IMR-90 (cell line): ENCODE measurements around the gene PODXL2. TPM values are rescaled to one million over a fixed set of nuclear protein-coding genes. Genes with fewer than 3 reads are reported as not detected.
A peak's percentile ranks its signal among the peaks of the same experiment; 100 is the strongest.

ENCODE experiments used
- ATAC-seq: fragments of 200-7000 bp; cut with Tn5 transposase; 2 replicates; pipeline ENCODE4 v1.9.1; 2020; ENCODE audit warnings: low read depth, mild to moderate bottlenecking, moderate library complexity
- BruUV-seq: library from RNA; stranded (reverse); fragments of 400-500 nt; replicated peaks from 2 replicates; lab custom pipeline; 2021; lab: Mats Ljungman, UMichigan
- CTCF ChIA-PET: fragments of 300-600 bp; formaldehyde crosslinking; extraction: SDS; loops from one replicate; lab custom pipeline; 2021; ENCODE audit warnings: antibody characterized with exemption; lab: Yijun Ruan, JAX
- POLR2A ChIA-PET: fragments of 300-600 bp; sonication (Branson Sonifier 250); formaldehyde crosslinking; loops from one replicate; lab custom pipeline; 2022; ENCODE audit warnings: antibody characterized with exemption; ENCODE audit not compliant: unreplicated experiment; lab: Charles Lee
- DNase-seq: peaks from one replicate; pipeline ENCODE4 v3.0.0; 2013
- H2AFZ ChIP-seq: replicated peaks from 2 replicates; pipeline ENCODE3; 2013; ENCODE audit warnings: low read length, mild to moderate bottlenecking; ENCODE audit not compliant: poor library complexity
- H2AK5ac ChIP-seq: 2 replicates; pipeline ENCODE4 v1.6.1; 2013; ENCODE audit warnings: low read depth, low read length, inconsistent platforms
- H2AK9ac ChIP-seq: replicated peaks from 2 replicates; pipeline ENCODE3; 2013; ENCODE audit warnings: mild to moderate bottlenecking, low read depth, low read length, moderate library complexity; ENCODE audit not compliant: poor library complexity
- H2BK120ac ChIP-seq: 2 replicates; pipeline ENCODE4 v1.6.1; 2013; ENCODE audit warnings: low read depth, low read length, inconsistent platforms
- H2BK15ac ChIP-seq: 3 replicates; pipeline ENCODE4 v1.6.1; 2013; ENCODE audit warnings: low read depth, low read length, inconsistent platforms
- H2BK20ac ChIP-seq: 2 replicates; pipeline ENCODE4 v1.6.1; 2013; ENCODE audit warnings: low read depth, mild to moderate bottlenecking, inconsistent platforms, low read length, moderate library complexity
- H2BK5ac ChIP-seq: 2 replicates; pipeline ENCODE4 v1.6.1; 2013; ENCODE audit warnings: mild to moderate bottlenecking, low read depth, low read length, inconsistent platforms; ENCODE audit not compliant: poor library complexity, severe bottlenecking
- H3K14ac ChIP-seq: replicated peaks from 2 replicates; pipeline ENCODE4 v1.6.1; 2013; ENCODE audit warnings: low read depth, low read length, inconsistent platforms
- H3K18ac ChIP-seq: 2 replicates; pipeline ENCODE4 v1.6.1; 2013; ENCODE audit warnings: low read depth, low read length, control low read depth
- H3K23ac ChIP-seq: 2 replicates; pipeline ENCODE4 v1.6.1; 2013; ENCODE audit warnings: low read depth, low read length, inconsistent platforms
- H3K27ac ChIP-seq: 2 replicates; pipeline ENCODE4 v1.5.1; 2013; ENCODE audit warnings: mild to moderate bottlenecking, control low read depth, low read length; ENCODE audit not compliant: insufficient read depth
- H3K27me3 ChIP-seq: 2 replicates; pipeline ENCODE4 v1.6.1; 2013; ENCODE audit warnings: low read length; ENCODE audit not compliant: control insufficient read depth, insufficient read depth
- H3K36me3 ChIP-seq: 2 replicates; pipeline ENCODE4 v1.6.1; 2013; ENCODE audit warnings: low read length, mixed read lengths; ENCODE audit not compliant: control insufficient read depth, insufficient read depth
- H3K4ac ChIP-seq: 2 replicates; pipeline ENCODE4 v1.6.1; 2013; ENCODE audit warnings: low read depth, low read length, inconsistent platforms
- H3K4me1 ChIP-seq: 2 replicates; pipeline ENCODE4 v1.6.1; 2013; ENCODE audit warnings: low read length, mixed read lengths; ENCODE audit not compliant: control insufficient read depth, insufficient read depth
- H3K4me2 ChIP-seq: 2 replicates; pipeline ENCODE4 v1.6.1; 2013; ENCODE audit warnings: low read depth, mild to moderate bottlenecking, control low read depth, low read length, moderate library complexity
- H3K4me3 ChIP-seq: 2 replicates; pipeline ENCODE4 v1.5.1; 2013; ENCODE audit warnings: low read depth, mild to moderate bottlenecking, control low read depth, low read length, moderate library complexity; ENCODE audit not compliant: insufficient read depth
- H3K56ac ChIP-seq: 2 replicates; pipeline ENCODE4 v1.6.1; 2013; ENCODE audit warnings: low read length, inconsistent platforms; ENCODE audit not compliant: insufficient read depth; ENCODE audit errors: extremely low read depth
- H3K79me1 ChIP-seq, 2 experiments: 2 replicates each; pipeline ENCODE4 v1.6.1; 2013; ENCODE audit warnings: low read length in 2 of 2, inconsistent platforms in 1 of 2, low read depth in 1 of 2
- H3K9ac ChIP-seq: 2 replicates; pipeline ENCODE4 v1.6.1; 2013; ENCODE audit warnings: low read depth, low read length, control low read depth
- H3K9me1 ChIP-seq: 2 replicates; pipeline ENCODE4 v1.6.1; 2013; ENCODE audit warnings: low read length, inconsistent platforms; ENCODE audit not compliant: insufficient read depth
- H3K9me3 ChIP-seq: 2 replicates; pipeline ENCODE4 v1.6.1; 2013; ENCODE audit warnings: low read length; ENCODE audit not compliant: control insufficient read depth, insufficient read depth
- H4K20me1 ChIP-seq: 2 replicates; pipeline ENCODE4 v1.6.1; 2013; ENCODE audit warnings: low read length, inconsistent platforms; ENCODE audit not compliant: insufficient read depth
- H4K5ac ChIP-seq: 2 replicates; pipeline ENCODE4 v1.6.1; 2013; ENCODE audit warnings: mild to moderate bottlenecking, low read depth, low read length, control low read depth
- H4K8ac ChIP-seq, 2 experiments: 2 replicates each; pipeline ENCODE4 v1.6.1; 2013; ENCODE audit warnings: low read depth in 2 of 2, low read length in 2 of 2, control low read depth in 1 of 2, inconsistent platforms in 1 of 2
- H4K91ac ChIP-seq: 2 replicates; pipeline ENCODE4 v1.6.1; 2013; ENCODE audit warnings: low read depth, low read length, inconsistent platforms; ENCODE audit not compliant: insufficient read depth
- CEBPB ChIP-seq: IDR thresholded peaks from 2 replicates; pipeline ENCODE4 v1.6.1; 2012; ENCODE audit warnings: low read depth, low read length, improper control_type of control experiment
- SMC3 ChIP-seq: fragments of 150-350 bp; IDR thresholded peaks from 2 replicates; pipeline ENCODE4 v1.6.1; 2016; ENCODE audit warnings: low read depth, mild to moderate bottlenecking, antibody characterized with exemption, low read length, moderate library complexity
- WGBS, 2 experiments: methylation state at CpG; one replicate each; pipeline versions ENCODE4 v1.1.5 to v1.1.7; 2013; ENCODE audit warnings: missing lambda C conversion rate in 2 of 2; ENCODE audit not compliant: insufficient read length in 1 of 2; ENCODE audit errors: extremely low coverage in 2 of 2; 5-methylcytosine and 5-hydroxymethylcytosine counted together
- dilution Hi-C: fragments of 300-500 bp; cut with HindIII; formaldehyde crosslinking; loops from one replicate; pipeline ENCODE4 v1.14.3; 2018; ENCODE audit warnings: low sequenced_read_pairs; ENCODE audit not compliant: unreplicated experiment
- in situ Hi-C: fragments of 300-500 bp; cut with MboI; formaldehyde crosslinking; loops from 3 replicates; pipeline ENCODE4 v1.14.3; 2019; ENCODE audit warnings: low sequenced_read_pairs, inconsistent platforms, mixed read lengths
- intact Hi-C: fragments of 100-400 bp; cut with micrococcal nuclease; formaldehyde crosslinking; loops from 2 replicates; pipeline ENCODE4 v1.10.0; 2022
- polyA plus RNA-seq, 3 experiments: library from polyadenylated mRNA; depleted of rRNA; stranded (reverse); fragments of >200 nt; gene quantifications; 2 replicates each; pipeline ENCODE4 v1.2.3, GENCODE V29; 2012; ENCODE audit warnings: low replicate concordance in 1 of 3
- total RNA-seq: library from RNA; depleted of rRNA; stranded (reverse); fragments of >200 nt; gene quantifications from 2 replicates; pipeline ENCODE4 v1.2.3, GENCODE V29; 2012

PODXL2 gene
- total and polyA plus RNA-seq, 2 of the 4 experiments (the other 2 are of a cell fraction): 1.6 to 5.4 TPM

DNA sequence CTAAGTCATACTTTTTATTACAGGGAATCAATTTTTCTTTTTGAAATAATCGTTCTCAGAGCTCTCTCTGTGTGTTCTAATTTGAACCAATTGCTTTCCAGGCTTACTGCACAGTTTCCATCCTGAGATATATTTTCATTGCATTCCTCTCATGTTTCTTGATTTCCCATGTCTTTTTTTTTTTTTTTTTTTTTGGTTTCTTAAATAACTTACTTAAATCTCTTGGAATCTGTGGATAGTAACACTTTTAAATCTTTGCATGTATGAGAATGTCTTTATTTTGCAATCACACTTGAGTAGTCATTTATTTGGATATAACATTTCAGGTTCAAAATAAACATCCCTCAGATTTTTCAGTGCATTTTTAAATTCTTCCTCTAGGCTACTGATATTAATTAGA lies 29.2 kb downstream of the PODXL2 start:
- H3K9ac ChIP-seq: no peak overlapping the region
- no peak overlapping the region for H2BK15ac ChIP-seq
- no peak overlapping the region for H2BK120ac ChIP-seq
- no peak overlapping the region for H3K27ac ChIP-seq
- H3K23ac ChIP-seq: no peak overlapping the region
- H2BK20ac ChIP-seq: no peak overlapping the region
- H3K56ac ChIP-seq: no peak overlapping the region
- no peaks in the 10 kb centered on the region; the same call in 1 of the 2 replicates for H3K9me1 ChIP-seq
- H3K4me1 ChIP-seq: peaks cover 10% of the 10 kb centered on the region
- ChIA-PET CTCF (interaction anchor here (0.6 to 1.2 kb wide), 5 partner anchors 10 to 300 kb away, joined by 3 to 5 read pairs (median 3); no protein-coding TSS in a partner anchor), POLR2A (interaction anchor here (0.7 kb wide), 1 partner anchor 1113 kb away, joined by 13 read pairs; no protein-coding TSS in a partner anchor)
- no peak overlapping the region for H4K5ac ChIP-seq
- no peak overlapping the region for H3K4ac ChIP-seq
- H2AK5ac ChIP-seq: no peak overlapping the region
- H4K20me1 ChIP-seq: no peaks in the 10 kb centered on the region; the same call in 1 of the 2 replicates
- in situ Hi-C loops: loop anchor here (10.0 kb wide), 1 partner anchor 307 kb away; no protein-coding TSS in a partner anchor
- H4K91ac ChIP-seq: no peak overlapping the region
- H2AFZ ChIP-seq: no peak overlapping the region
- TF ChIP-seq SMC3 (no peak), CEBPB (peak; percentile 40; the same call in 1 of the 2 replicates)
- H3K4me2 ChIP-seq: peak overlapping the region; percentile 13; the same call in 1 of the 2 replicates
- H2BK5ac ChIP-seq: peak overlapping the region; percentile 20
- dilution Hi-C loops: no loop called here
- no peak overlapping the region for H4K8ac ChIP-seq
- peak; percentile 61 for ATAC-seq
- H3K14ac ChIP-seq: no peak overlapping the region
- peak; percentile 46 for DNase-seq
- H3K9me3 ChIP-seq: no peaks in the 10 kb centered on the region
- no peak overlapping the region for H3K4me3 ChIP-seq
- BruUV-seq: no TSS peak
- no peaks in the 10 kb centered on the region for H3K79me1 ChIP-seq
- intact Hi-C loops: no loop called here
- peak overlapping the region; percentile 27; the same call in 1 of the 2 replicates for H3K18ac ChIP-seq
- no CpG with 5 or more reads among the region's 1 CpG for WGBS, 2 experiments
- no peaks in the 10 kb centered on the region for H3K36me3 ChIP-seq
- no peaks in the 10 kb centered on the region for H3K27me3 ChIP-seq
- H2AK9ac ChIP-seq: no peak overlapping the region
